Measurements from ENCODE around the gene SLC46A2.

DNA sequence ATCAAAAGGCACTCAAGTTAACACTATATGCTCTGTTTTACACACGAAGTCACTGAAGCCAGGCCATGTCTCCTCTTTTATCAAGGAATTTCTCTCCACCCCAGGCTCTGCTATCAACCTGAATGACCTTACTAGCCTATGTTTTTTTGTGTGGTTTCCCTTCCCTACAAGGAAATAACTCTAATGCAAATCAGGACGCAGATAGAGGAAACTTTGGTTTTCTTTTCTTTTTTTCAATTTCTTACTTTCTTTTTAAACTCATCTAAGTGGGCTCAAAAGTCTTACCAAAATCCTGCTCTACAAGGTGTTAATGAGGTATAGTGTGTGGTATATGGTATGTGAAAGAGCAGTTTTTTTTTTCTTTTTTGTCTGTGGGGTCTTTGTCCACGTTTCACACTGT is 5.5 kb upstream of the SLC46A2 start:
- TF ChIP-seq CTCF (optimal IDR thresholded peaks at IDR 0.05 in 1 of 3, IDR thresholded peaks at IDR 0.05 in 1 of 3, conservative IDR thresholded peaks at IDR 0.05 in 1 of 3; ENCODE audit: extremely low read depth in 1 of 3, insufficient read depth in 2 of 3, low read length in 3 of 3) = no peak
- no peak for TF ChIP-seq EZH2 (IDR thresholded peaks at IDR 0.05; ENCODE audit: low read length)

All from keratinocyte (primary cell).